IMR-90 (cell line): ENCODE results near the gene MAPKAPK2. TPM values are rescaled to one million over a fixed set of nuclear protein-coding genes. Genes with fewer than 3 reads are reported as not detected.

Experiments
- ATAC-seq: fragments of 200-7000 bp; cut with Tn5 transposase; 2 replicates; pipeline ENCODE4 v1.9.1; 2020; ENCODE audit warnings: low read depth, mild to moderate bottlenecking, moderate library complexity
- BruUV-seq: library from RNA; stranded (reverse); fragments of 400-500 nt; replicated peaks from 2 replicates; lab custom pipeline; 2021; lab: Mats Ljungman, UMichigan
- CTCF ChIA-PET: fragments of 300-600 bp; formaldehyde crosslinking; extraction: SDS; loops from one replicate; lab custom pipeline; 2021; ENCODE audit warnings: antibody characterized with exemption; lab: Yijun Ruan, JAX
- POLR2A ChIA-PET: fragments of 300-600 bp; sonication (Branson Sonifier 250); formaldehyde crosslinking; loops from one replicate; lab custom pipeline; 2022; ENCODE audit warnings: antibody characterized with exemption; ENCODE audit not compliant: unreplicated experiment; lab: Charles Lee
- DNase-seq: peaks from one replicate; pipeline ENCODE4 v3.0.0; 2013
- H2AFZ ChIP-seq: replicated peaks from 2 replicates; pipeline ENCODE3; 2013; ENCODE audit warnings: low read length, mild to moderate bottlenecking; ENCODE audit not compliant: poor library complexity
- H2AK5ac ChIP-seq: 2 replicates; pipeline ENCODE4 v1.6.1; 2013; ENCODE audit warnings: low read depth, low read length, inconsistent platforms
- H2AK9ac ChIP-seq: replicated peaks from 2 replicates; pipeline ENCODE3; 2013; ENCODE audit warnings: mild to moderate bottlenecking, low read depth, low read length, moderate library complexity; ENCODE audit not compliant: poor library complexity
- H2BK120ac ChIP-seq: 2 replicates; pipeline ENCODE4 v1.6.1; 2013; ENCODE audit warnings: low read depth, low read length, inconsistent platforms
- H2BK15ac ChIP-seq: 3 replicates; pipeline ENCODE4 v1.6.1; 2013; ENCODE audit warnings: low read depth, low read length, inconsistent platforms
- H2BK20ac ChIP-seq: 2 replicates; pipeline ENCODE4 v1.6.1; 2013; ENCODE audit warnings: low read depth, mild to moderate bottlenecking, inconsistent platforms, low read length, moderate library complexity
- H2BK5ac ChIP-seq: 2 replicates; pipeline ENCODE4 v1.6.1; 2013; ENCODE audit warnings: mild to moderate bottlenecking, low read depth, low read length, inconsistent platforms; ENCODE audit not compliant: poor library complexity, severe bottlenecking
- H3K14ac ChIP-seq: replicated peaks from 2 replicates; pipeline ENCODE4 v1.6.1; 2013; ENCODE audit warnings: low read depth, low read length, inconsistent platforms
- H3K18ac ChIP-seq: 2 replicates; pipeline ENCODE4 v1.6.1; 2013; ENCODE audit warnings: low read depth, low read length, control low read depth
- H3K23ac ChIP-seq: 2 replicates; pipeline ENCODE4 v1.6.1; 2013; ENCODE audit warnings: low read depth, low read length, inconsistent platforms
- H3K27ac ChIP-seq: 2 replicates; pipeline ENCODE4 v1.5.1; 2013; ENCODE audit warnings: mild to moderate bottlenecking, control low read depth, low read length; ENCODE audit not compliant: insufficient read depth
- H3K27me3 ChIP-seq: 2 replicates; pipeline ENCODE4 v1.6.1; 2013; ENCODE audit warnings: low read length; ENCODE audit not compliant: control insufficient read depth, insufficient read depth
- H3K36me3 ChIP-seq: 2 replicates; pipeline ENCODE4 v1.6.1; 2013; ENCODE audit warnings: low read length, mixed read lengths; ENCODE audit not compliant: control insufficient read depth, insufficient read depth
- H3K4ac ChIP-seq: 2 replicates; pipeline ENCODE4 v1.6.1; 2013; ENCODE audit warnings: low read depth, low read length, inconsistent platforms
- H3K4me1 ChIP-seq: 2 replicates; pipeline ENCODE4 v1.6.1; 2013; ENCODE audit warnings: low read length, mixed read lengths; ENCODE audit not compliant: control insufficient read depth, insufficient read depth
- H3K4me2 ChIP-seq: 2 replicates; pipeline ENCODE4 v1.6.1; 2013; ENCODE audit warnings: low read depth, mild to moderate bottlenecking, control low read depth, low read length, moderate library complexity
- H3K4me3 ChIP-seq: 2 replicates; pipeline ENCODE4 v1.5.1; 2013; ENCODE audit warnings: low read depth, mild to moderate bottlenecking, control low read depth, low read length, moderate library complexity; ENCODE audit not compliant: insufficient read depth
- H3K56ac ChIP-seq: 2 replicates; pipeline ENCODE4 v1.6.1; 2013; ENCODE audit warnings: low read length, inconsistent platforms; ENCODE audit not compliant: insufficient read depth; ENCODE audit errors: extremely low read depth
- H3K79me1 ChIP-seq, 2 experiments: 2 replicates each; pipeline ENCODE4 v1.6.1; 2013; ENCODE audit warnings: low read length in 2 of 2, inconsistent platforms in 1 of 2, low read depth in 1 of 2
- H3K9ac ChIP-seq: 2 replicates; pipeline ENCODE4 v1.6.1; 2013; ENCODE audit warnings: low read depth, low read length, control low read depth
- H3K9me1 ChIP-seq: 2 replicates; pipeline ENCODE4 v1.6.1; 2013; ENCODE audit warnings: low read length, inconsistent platforms; ENCODE audit not compliant: insufficient read depth
- H3K9me3 ChIP-seq: 2 replicates; pipeline ENCODE4 v1.6.1; 2013; ENCODE audit warnings: low read length; ENCODE audit not compliant: control insufficient read depth, insufficient read depth
- H4K20me1 ChIP-seq: 2 replicates; pipeline ENCODE4 v1.6.1; 2013; ENCODE audit warnings: low read length, inconsistent platforms; ENCODE audit not compliant: insufficient read depth
- H4K5ac ChIP-seq: 2 replicates; pipeline ENCODE4 v1.6.1; 2013; ENCODE audit warnings: mild to moderate bottlenecking, low read depth, low read length, control low read depth
- H4K8ac ChIP-seq, 2 experiments: 2 replicates each; pipeline ENCODE4 v1.6.1; 2013; ENCODE audit warnings: low read depth in 2 of 2, low read length in 2 of 2, control low read depth in 1 of 2, inconsistent platforms in 1 of 2
- H4K91ac ChIP-seq: 2 replicates; pipeline ENCODE4 v1.6.1; 2013; ENCODE audit warnings: low read depth, low read length, inconsistent platforms; ENCODE audit not compliant: insufficient read depth
- BHLHE40 ChIP-seq: fragments of 150-350 bp; IDR thresholded peaks from 2 replicates; pipeline ENCODE4 v1.6.1; 2016; ENCODE audit warnings: mild to moderate bottlenecking, low read depth, low read length
- CEBPB ChIP-seq: IDR thresholded peaks from 2 replicates; pipeline ENCODE4 v1.6.1; 2012; ENCODE audit warnings: low read depth, low read length, improper control_type of control experiment
- CHD1 ChIP-seq: IDR thresholded peaks from 2 replicates; pipeline ENCODE4 v1.6.1; 2012; ENCODE audit warnings: low read depth, low read length, improper control_type of control experiment
- FOS ChIP-seq: fragments of 150-350 bp; IDR thresholded peaks from 2 replicates; pipeline ENCODE4 v1.6.1; 2016; ENCODE audit warnings: low read depth, low read length
- MXI1 ChIP-seq: IDR thresholded peaks from 2 replicates; pipeline ENCODE4 v1.6.1; 2012; ENCODE audit warnings: low read depth, mild to moderate bottlenecking, low read length, moderate library complexity, borderline replicate concordance
- NFE2L2 ChIP-seq: fragments of 150-350 bp; IDR thresholded peaks from 2 replicates; pipeline ENCODE4 v1.6.1; 2016; ENCODE audit warnings: low read depth, mild to moderate bottlenecking, low read length
- POLR2A ChIP-seq: IDR thresholded peaks from 2 replicates; pipeline ENCODE4 v1.6.1; 2012; ENCODE audit warnings: mild to moderate bottlenecking, low read depth, low read length
- RAD21 ChIP-seq: IDR thresholded peaks from 2 replicates; pipeline ENCODE4 v1.6.1; 2012; ENCODE audit warnings: low read length, improper control_type of control experiment
- RCOR1 ChIP-seq: IDR thresholded peaks from 2 replicates; pipeline ENCODE4 v1.6.1; 2012; ENCODE audit warnings: mild to moderate bottlenecking, low read length, improper control_type of control experiment; ENCODE audit not compliant: insufficient replicate concordance
- RFX5 ChIP-seq: IDR thresholded peaks from 2 replicates; pipeline ENCODE4 v1.8.0; 2012; ENCODE audit warnings: low read depth, mild to moderate bottlenecking, low read length, moderate library complexity
- SMC3 ChIP-seq: fragments of 150-350 bp; IDR thresholded peaks from 2 replicates; pipeline ENCODE4 v1.6.1; 2016; ENCODE audit warnings: low read depth, mild to moderate bottlenecking, antibody characterized with exemption, low read length, moderate library complexity
- WGBS, 2 experiments: methylation state at CpG; one replicate each; pipeline versions ENCODE4 v1.1.5 to v1.1.7; 2013; ENCODE audit warnings: missing lambda C conversion rate in 2 of 2; ENCODE audit not compliant: insufficient read length in 1 of 2; ENCODE audit errors: extremely low coverage in 2 of 2; 5-methylcytosine and 5-hydroxymethylcytosine counted together
- dilution Hi-C: fragments of 300-500 bp; cut with HindIII; formaldehyde crosslinking; loops from one replicate; pipeline ENCODE4 v1.14.3; 2018; ENCODE audit warnings: low sequenced_read_pairs; ENCODE audit not compliant: unreplicated experiment
- in situ Hi-C: fragments of 300-500 bp; cut with MboI; formaldehyde crosslinking; loops from 3 replicates; pipeline ENCODE4 v1.14.3; 2019; ENCODE audit warnings: low sequenced_read_pairs, inconsistent platforms, mixed read lengths
- intact Hi-C: fragments of 100-400 bp; cut with micrococcal nuclease; formaldehyde crosslinking; loops from 2 replicates; pipeline ENCODE4 v1.10.0; 2022
- polyA plus RNA-seq, 3 experiments: library from polyadenylated mRNA; depleted of rRNA; stranded (reverse); fragments of >200 nt; gene quantifications; 2 replicates each; pipeline ENCODE4 v1.2.3, GENCODE V29; 2012; ENCODE audit warnings: low replicate concordance in 1 of 3
- total RNA-seq: library from RNA; depleted of rRNA; stranded (reverse); fragments of >200 nt; gene quantifications from 2 replicates; pipeline ENCODE4 v1.2.3, GENCODE V29; 2012
- TF ChIP-seq, protein P1 (sequence below): fragments of 150-350 bp; IDR thresholded peaks from 2 replicates; pipeline ENCODE4 v1.6.1; 2017; ENCODE audit warnings: mild to moderate bottlenecking, antibody characterized with exemption, low read length, low read depth
- TF ChIP-seq, protein P2 (sequence below): fragments of 150-350 bp; IDR thresholded peaks from 2 replicates; pipeline ENCODE4 v1.6.1; 2016; ENCODE audit warnings: low read depth, mild to moderate bottlenecking, low read length, moderate library complexity, borderline replicate concordance
- TF ChIP-seq, protein P3 (sequence below): conservative IDR thresholded peaks from 2 replicates; pipeline ENCODE4 v1.5.1; 2012; ENCODE audit warnings: mild to moderate bottlenecking, low read depth, low read length, improper control_type of control experiment

Gene MAPKAPK2
- total and polyA plus RNA-seq, 2 of the 4 experiments (the other 2 are of a cell fraction), result 56.5 to 66.4 TPM

DNA sequence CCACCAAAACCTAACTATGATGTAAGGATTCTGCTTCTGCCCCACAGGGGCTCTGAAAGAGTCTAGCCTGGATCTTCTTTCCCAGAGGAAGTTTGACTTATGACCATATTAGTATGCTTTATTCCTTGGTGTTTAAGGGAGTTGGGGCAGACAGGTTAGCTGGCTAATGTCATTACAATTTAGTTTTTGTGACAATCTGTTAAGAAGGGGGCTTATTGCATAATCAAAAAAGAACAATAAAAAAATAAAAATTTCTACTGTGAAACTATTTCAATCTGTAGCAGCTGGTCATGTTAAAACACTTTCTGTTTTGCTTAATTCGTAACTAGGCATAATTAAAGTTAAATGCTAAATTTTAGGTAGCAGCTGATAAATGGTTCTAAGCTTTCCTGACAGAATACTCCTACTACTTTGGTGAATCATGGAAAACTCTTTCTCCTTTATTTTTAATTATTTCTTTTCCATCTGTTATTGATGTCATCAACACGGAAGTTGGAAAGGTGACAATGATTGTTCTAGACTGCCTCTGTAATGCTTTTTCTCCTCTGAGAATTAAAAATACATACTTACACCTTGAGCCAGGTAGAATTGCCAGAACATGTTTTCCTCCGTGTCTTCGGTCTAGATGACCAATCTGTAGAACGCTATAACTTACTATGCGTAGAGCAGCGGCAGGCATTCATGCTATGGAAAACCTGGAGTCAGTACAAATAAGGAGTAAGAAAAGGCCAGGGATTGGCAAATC is 30.8 kb upstream of the MAPKAPK2 start:
- peaks cover 0 to 14% of the 10 kb centered on the region in 2 experiments; a peak in 2 of 4 replicates for H3K79me1 ChIP-seq
- H3K4me3 ChIP-seq, result no peak overlapping the region
- H3K14ac ChIP-seq, result no peak overlapping the region
- no peak overlapping the region for H2BK120ac ChIP-seq
- peaks cover 2% of the 10 kb centered on the region; the same call in 1 of the 2 replicates for H3K9me3 ChIP-seq
- POLR2A ChIA-PET, result no interaction called here
- no peak overlapping the region for H4K91ac ChIP-seq
- no peak overlapping the region for H2AK5ac ChIP-seq
- peaks cover 3% of the 10 kb centered on the region; the same call in 1 of the 2 replicates for H4K20me1 ChIP-seq
- H3K27me3 ChIP-seq, result peaks cover 5% of the 10 kb centered on the region
- H2BK20ac ChIP-seq, result no peak overlapping the region
- DNase-seq, result no peak
- no TSS peak for BruUV-seq
- dilution Hi-C loops, result no loop called here
- no peak overlapping the region for H4K5ac ChIP-seq
- no peak overlapping the region for H3K23ac ChIP-seq
- no peak overlapping the region for H3K4me2 ChIP-seq
- no peak overlapping the region for H3K18ac ChIP-seq
- in situ Hi-C loops, result no loop called here
- no peak overlapping the region for H2BK15ac ChIP-seq
- no peaks in the 10 kb centered on the region; the same call in none of the 2 replicates for H3K9me1 ChIP-seq
- intact Hi-C loops, result no loop called here
- TF ChIP-seq SMC3, result no peak
- TF ChIP-seq, protein P1, sequence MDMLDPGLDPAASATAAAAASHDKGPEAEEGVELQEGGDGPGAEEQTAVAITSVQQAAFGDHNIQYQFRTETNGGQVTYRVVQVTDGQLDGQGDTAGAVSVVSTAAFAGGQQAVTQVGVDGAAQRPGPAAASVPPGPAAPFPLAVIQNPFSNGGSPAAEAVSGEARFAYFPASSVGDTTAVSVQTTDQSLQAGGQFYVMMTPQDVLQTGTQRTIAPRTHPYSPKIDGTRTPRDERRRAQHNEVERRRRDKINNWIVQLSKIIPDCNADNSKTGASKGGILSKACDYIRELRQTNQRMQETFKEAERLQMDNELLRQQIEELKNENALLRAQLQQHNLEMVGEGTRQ, result no peak
- TF ChIP-seq BHLHE40, result no peak
- TF ChIP-seq MXI1, result no peak
- TF ChIP-seq RAD21, result no peak
- TF ChIP-seq CHD1, result no peak
- TF ChIP-seq RCOR1, result no peak
- TF ChIP-seq POLR2A, result no peak
- no peak for TF ChIP-seq CEBPB
- no peak for TF ChIP-seq RFX5
- TF ChIP-seq, protein P2, sequence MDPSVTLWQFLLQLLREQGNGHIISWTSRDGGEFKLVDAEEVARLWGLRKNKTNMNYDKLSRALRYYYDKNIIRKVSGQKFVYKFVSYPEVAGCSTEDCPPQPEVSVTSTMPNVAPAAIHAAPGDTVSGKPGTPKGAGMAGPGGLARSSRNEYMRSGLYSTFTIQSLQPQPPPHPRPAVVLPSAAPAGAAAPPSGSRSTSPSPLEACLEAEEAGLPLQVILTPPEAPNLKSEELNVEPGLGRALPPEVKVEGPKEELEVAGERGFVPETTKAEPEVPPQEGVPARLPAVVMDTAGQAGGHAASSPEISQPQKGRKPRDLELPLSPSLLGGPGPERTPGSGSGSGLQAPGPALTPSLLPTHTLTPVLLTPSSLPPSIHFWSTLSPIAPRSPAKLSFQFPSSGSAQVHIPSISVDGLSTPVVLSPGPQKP, result no peak
- TF ChIP-seq NFE2L2, result no peak
- TF ChIP-seq, protein P3, sequence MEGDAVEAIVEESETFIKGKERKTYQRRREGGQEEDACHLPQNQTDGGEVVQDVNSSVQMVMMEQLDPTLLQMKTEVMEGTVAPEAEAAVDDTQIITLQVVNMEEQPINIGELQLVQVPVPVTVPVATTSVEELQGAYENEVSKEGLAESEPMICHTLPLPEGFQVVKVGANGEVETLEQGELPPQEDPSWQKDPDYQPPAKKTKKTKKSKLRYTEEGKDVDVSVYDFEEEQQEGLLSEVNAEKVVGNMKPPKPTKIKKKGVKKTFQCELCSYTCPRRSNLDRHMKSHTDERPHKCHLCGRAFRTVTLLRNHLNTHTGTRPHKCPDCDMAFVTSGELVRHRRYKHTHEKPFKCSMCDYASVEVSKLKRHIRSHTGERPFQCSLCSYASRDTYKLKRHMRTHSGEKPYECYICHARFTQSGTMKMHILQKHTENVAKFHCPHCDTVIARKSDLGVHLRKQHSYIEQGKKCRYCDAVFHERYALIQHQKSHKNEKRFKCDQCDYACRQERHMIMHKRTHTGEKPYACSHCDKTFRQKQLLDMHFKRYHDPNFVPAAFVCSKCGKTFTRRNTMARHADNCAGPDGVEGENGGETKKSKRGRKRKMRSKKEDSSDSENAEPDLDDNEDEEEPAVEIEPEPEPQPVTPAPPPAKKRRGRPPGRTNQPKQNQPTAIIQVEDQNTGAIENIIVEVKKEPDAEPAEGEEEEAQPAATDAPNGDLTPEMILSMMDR, result no peak
- TF ChIP-seq FOS, result no peak
- H3K27ac ChIP-seq, result no peak overlapping the region
- H2AFZ ChIP-seq, result no peak overlapping the region
- ATAC-seq, result no peak
- no peak overlapping the region for H2BK5ac ChIP-seq
- no peak overlapping the region for H3K4ac ChIP-seq
- CTCF ChIA-PET, result interaction anchor here (3.0 kb wide), 1 partner anchor 10 kb away, joined by 12 read pairs; no protein-coding TSS in a partner anchor
- peaks cover 2% of the 10 kb centered on the region; the same call in 1 of the 2 replicates for H3K4me1 ChIP-seq
- no peak overlapping the region for H3K9ac ChIP-seq
- no peak overlapping the region for H2AK9ac ChIP-seq
- H3K56ac ChIP-seq, result no peak overlapping the region
- WGBS, 2 experiments, result no CpG with 5 or more reads among the region's 7 CpGs
- H4K8ac ChIP-seq, result no peak overlapping the region
- peaks cover 4% of the 10 kb centered on the region for H3K36me3 ChIP-seq
